ENCODE measurements around the gene ADNP2.

Gene ADNP2

GRCh38 chr18:80188643-80189530 is 79.8 kb downstream of the ADNP2 start:
- no peak for DNase-seq (ENCODE audit: low spot score)

GRCh38 chr18:80189531-80189865 is 80.4 kb downstream of the ADNP2 start:
- DNase-seq (ENCODE audit: low spot score), result no peak
